ENCODE data around the gene PACSIN1.

Gene PACSIN1

DNA sequence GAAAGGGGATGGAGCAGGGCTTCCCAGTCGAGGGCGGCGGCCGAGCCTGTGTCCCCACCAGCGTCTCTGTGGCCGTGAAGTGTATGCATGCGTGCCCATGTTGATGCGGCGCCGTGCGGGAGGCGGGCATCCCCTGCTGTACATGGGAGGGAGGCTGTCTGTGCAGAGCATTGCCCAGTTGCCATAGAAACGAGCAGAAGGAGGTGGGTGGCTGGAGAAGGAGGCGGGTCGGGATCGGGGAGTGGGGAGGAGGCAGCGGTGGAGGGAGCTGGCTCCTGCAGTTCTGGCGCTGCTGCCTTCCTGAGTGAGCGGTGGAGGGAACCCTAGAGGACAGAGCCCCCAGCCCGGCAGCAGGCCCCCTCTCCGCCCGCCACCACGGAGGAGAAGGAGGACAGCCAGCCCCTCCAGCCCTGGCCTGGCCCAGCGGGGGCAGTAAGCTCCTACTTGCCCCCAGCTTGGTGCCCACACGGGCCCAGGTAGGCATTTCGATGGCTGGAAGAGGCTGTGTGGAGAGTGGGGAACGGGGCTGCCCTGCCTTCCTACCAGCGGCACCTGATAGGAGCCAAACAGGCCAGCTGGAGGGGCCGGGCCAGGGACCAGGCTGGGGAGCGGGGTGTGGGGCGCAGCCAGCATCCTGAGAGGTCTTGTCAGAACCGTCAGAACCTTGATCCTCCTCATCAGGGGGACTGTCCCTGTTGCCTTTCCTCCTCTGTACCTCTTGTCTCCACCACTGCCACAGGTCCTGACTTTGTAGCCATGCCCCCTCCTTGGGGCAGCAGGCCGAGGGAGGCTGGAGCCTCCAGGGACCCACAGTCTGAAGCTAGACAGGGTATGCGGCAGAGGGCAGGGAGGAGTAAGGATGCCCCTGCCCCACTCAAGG, 49.0 kb downstream of the PACSIN1 start:
- TF ChIP-seq, protein P1, sequence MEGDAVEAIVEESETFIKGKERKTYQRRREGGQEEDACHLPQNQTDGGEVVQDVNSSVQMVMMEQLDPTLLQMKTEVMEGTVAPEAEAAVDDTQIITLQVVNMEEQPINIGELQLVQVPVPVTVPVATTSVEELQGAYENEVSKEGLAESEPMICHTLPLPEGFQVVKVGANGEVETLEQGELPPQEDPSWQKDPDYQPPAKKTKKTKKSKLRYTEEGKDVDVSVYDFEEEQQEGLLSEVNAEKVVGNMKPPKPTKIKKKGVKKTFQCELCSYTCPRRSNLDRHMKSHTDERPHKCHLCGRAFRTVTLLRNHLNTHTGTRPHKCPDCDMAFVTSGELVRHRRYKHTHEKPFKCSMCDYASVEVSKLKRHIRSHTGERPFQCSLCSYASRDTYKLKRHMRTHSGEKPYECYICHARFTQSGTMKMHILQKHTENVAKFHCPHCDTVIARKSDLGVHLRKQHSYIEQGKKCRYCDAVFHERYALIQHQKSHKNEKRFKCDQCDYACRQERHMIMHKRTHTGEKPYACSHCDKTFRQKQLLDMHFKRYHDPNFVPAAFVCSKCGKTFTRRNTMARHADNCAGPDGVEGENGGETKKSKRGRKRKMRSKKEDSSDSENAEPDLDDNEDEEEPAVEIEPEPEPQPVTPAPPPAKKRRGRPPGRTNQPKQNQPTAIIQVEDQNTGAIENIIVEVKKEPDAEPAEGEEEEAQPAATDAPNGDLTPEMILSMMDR (IDR thresholded peaks at IDR 0.05; ENCODE audit: extremely low read depth, missing control alignments) = no peak
- DNase-seq (ENCODE audit: low spot score) = no peak

GRCh38 chr6:34515473-34516387, 49.9 kb downstream of the PACSIN1 start:
- TF ChIP-seq, protein P1 (IDR thresholded peaks at IDR 0.05; ENCODE audit: extremely low read depth, missing control alignments) = no peak
- DNase-seq (ENCODE audit: low spot score) = no peak

DNA sequence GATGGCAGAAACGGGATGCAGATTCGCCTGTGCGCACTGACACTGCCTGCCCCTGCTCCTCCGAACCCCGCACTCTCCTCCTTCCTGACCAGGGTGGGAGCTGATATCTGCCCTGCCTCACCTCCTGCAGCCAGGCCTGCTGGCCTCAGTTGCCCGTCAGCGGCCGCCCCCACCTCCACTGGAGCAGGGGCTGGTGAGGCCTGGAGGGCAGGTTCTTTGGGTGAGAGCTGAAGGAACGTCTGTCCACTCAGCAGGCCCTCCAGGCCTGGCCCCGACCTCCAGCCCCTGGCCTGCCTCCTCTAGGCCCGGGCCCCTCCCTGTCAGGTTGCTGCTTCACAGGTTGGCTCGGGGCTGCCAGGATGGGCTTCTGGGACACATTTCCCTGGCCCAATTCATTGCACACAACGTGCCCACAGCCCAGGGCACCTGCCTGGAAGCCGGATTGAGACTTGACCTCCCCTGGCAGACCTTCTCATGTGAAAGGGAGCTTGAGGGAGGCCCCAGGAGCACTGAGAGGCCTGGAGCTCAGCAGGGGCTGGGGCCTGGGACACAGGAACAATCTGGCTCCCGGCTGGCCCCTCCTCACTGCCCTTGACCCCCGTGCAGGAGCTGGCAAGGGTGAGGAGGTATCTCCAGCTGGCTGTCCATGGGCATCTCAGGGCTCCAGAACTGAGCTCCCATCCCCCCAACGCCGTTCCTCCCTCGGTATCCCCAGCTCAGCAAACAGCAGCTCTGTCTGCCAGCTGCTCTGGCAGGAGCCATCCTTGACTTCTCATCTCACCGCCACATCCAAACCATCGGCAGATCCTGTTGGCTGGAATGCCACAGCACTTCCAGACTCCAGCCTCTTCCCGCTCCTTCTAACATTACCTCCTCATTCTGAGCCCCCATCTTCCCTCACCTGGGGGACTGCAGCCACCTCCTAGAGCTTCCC, 50.8 kb downstream of the PACSIN1 start:
- TF ChIP-seq, protein P1 (IDR thresholded peaks at IDR 0.05; ENCODE audit: extremely low read depth, missing control alignments) = no peak

GRCh38 chr6:34517461-34517881, 51.6 kb downstream of the PACSIN1 start:
- TF ChIP-seq, protein P1 (IDR thresholded peaks at IDR 0.05; ENCODE audit: extremely low read depth, missing control alignments) = no peak
- DNase-seq (ENCODE audit: low spot score) = no peak

More for the DNA sequence above, 50.8 kb downstream of the PACSIN1 start:
- DNase-seq (ENCODE audit: low spot score) = no peak

DNA sequence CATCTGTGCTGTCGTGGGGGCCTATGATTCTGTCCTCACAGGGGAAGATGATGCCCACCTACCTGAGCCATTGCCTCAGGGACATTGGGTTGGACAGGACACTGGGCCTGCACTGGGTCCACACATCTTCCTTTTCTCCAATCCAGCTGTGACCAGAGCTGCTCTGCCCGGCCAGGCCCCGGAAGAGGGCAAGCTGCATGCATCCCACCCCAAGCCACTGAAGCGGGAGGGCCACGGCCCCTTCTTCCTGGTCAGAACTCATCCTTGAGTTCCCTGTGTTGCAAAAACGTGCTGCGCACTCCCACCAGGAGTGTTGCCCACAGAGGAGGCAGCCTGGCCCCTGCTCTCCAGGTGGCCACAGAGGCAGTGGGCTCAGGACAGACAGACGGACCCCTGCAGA, 52.1 kb downstream of the PACSIN1 start:
- no peak for DNase-seq (ENCODE audit: low spot score)
- TF ChIP-seq, protein P1 (IDR thresholded peaks at IDR 0.05; ENCODE audit: extremely low read depth, missing control alignments) = no peak

- TF ChIP-seq, protein P1 (IDR thresholded peaks at IDR 0.05; ENCODE audit: extremely low read depth, missing control alignments) = no peak
- no peak for DNase-seq (ENCODE audit: low spot score)
Observed at GRCh38 chr6:34518669-34519365, 52.9 kb downstream of the PACSIN1 start.

Measured in GM20000 (cell line).